BJ (cell line): ENCODE data around the gene PAIP1. TPM values are rescaled to one million over a fixed set of nuclear protein-coding genes. Genes with fewer than 3 reads are reported as not detected.
"Not testable (repeated sequence)": the region's sequence is repeated elsewhere in the genome, so short reads cannot be mapped to it uniquely, and the experiment has no call there.

ENCODE experiments used
- CTCF ChIA-PET: fragments of 350-600 bp; formaldehyde crosslinking; extraction: SDS; loops from one replicate; lab custom pipeline; 2021; ENCODE audit warnings: antibody characterized with exemption, inconsistent platforms; lab: Yijun Ruan, JAX
- POLR2A ChIA-PET: fragments of 300-600 bp; sonication (Branson Sonifier 250); formaldehyde crosslinking; extraction: SDS; loops from one replicate; lab custom pipeline; 2021; ENCODE audit warnings: antibody characterized with exemption; lab: Charles Lee
- DNase-seq: peaks from one replicate; pipeline ENCODE4 v3.0.0-alpha.2; 2011; ENCODE audit warnings: low read depth
- H3K27me3 ChIP-seq: 2 replicates; pipeline ENCODE4 v1.6.0; 2011; ENCODE audit warnings: low read length; ENCODE audit not compliant: control insufficient read depth, insufficient read depth
- H3K36me3 ChIP-seq: 2 replicates; pipeline ENCODE4 v1.5.1; 2011; ENCODE audit warnings: low read length; ENCODE audit not compliant: control insufficient read depth, insufficient read depth
- H3K4me3 ChIP-seq: 2 replicates; pipeline ENCODE4 v1.5.1; 2011; ENCODE audit warnings: low read depth, mild to moderate bottlenecking, control low read depth, low read length
- CTCF ChIP-seq: IDR thresholded peaks from 2 replicates; pipeline ENCODE4 v1.5.1; 2011; ENCODE audit warnings: low read depth, mild to moderate bottlenecking, control low read depth, inconsistent platforms, low read length, moderate library complexity; ENCODE audit not compliant: insufficient read depth
- polyA plus RNA-seq: library from polyadenylated mRNA; depleted of rRNA; stranded (reverse); fragments of >200 nt; gene quantifications from 2 replicates; pipeline ENCODE4 v1.2.3, GENCODE V29; 2011

PAIP1 gene
- polyA plus RNA-seq, 1 experiment = 71.8 TPM

- H3K27me3 ChIP-seq = no peaks in the 10 kb centered on the region
- DNase-seq = no peak
- ChIA-PET POLR2A (no interaction called here), CTCF (no interaction called here)
- no peak overlapping the region for H3K4me3 ChIP-seq
- H3K36me3 ChIP-seq = no peaks in the 10 kb centered on the region
- no peak for TF ChIP-seq CTCF
Measured at GRCh38 chr5:43581398-43581797, 24.5 kb upstream of the PAIP1 start.

- POLR2A ChIA-PET, H3K4me3 ChIP-seq, H3K27me3 ChIP-seq, H3K36me3 ChIP-seq, DNase-seq: not testable (repeated sequence)
- CTCF ChIA-PET = interaction anchor here (0.6 kb wide), 1 partner anchor 449 kb away, joined by 3 read pairs; no protein-coding TSS in a partner anchor
Measured at GRCh38 chr5:43580402-43581210, 23.7 kb upstream of the PAIP1 start.

GRCh38 chr5:43573058-43573457, 16.2 kb upstream of the PAIP1 start:
- ChIA-PET CTCF (no interaction called here), POLR2A (no interaction called here)
- no peak for DNase-seq
- H3K27me3 ChIP-seq = no peaks in the 10 kb centered on the region
- no peak for TF ChIP-seq CTCF
- no peaks in the 10 kb centered on the region for H3K36me3 ChIP-seq
- no peak overlapping the region for H3K4me3 ChIP-seq

- no peak for DNase-seq
- no peaks in the 10 kb centered on the region for H3K27me3 ChIP-seq
- no peak for TF ChIP-seq CTCF
- ChIA-PET POLR2A (no interaction called here), CTCF (no interaction called here)
- H3K4me3 ChIP-seq = no peak overlapping the region
- no peaks in the 10 kb centered on the region for H3K36me3 ChIP-seq
Measured at GRCh38 chr5:43572357-43572756, 15.5 kb upstream of the PAIP1 start.

- no peak for DNase-seq
- no peak for TF ChIP-seq CTCF
- Histone ChIP-seq H3K36me3 (no peaks in the 10 kb centered on the region), H3K4me3 (no peak overlapping the region), H3K27me3 (no peaks in the 10 kb centered on the region)
- POLR2A ChIA-PET = no interaction called here
- CTCF ChIA-PET = no interaction called here
Measured at GRCh38 chr5:43571237-43571636, 14.4 kb upstream of the PAIP1 start.
